NT2/D1 (cell line): Measurements from ENCODE around the gene PHOSPHO2.

Experiments used
- DNase-seq: peaks from one replicate; pipeline ENCODE4 v3.0.0-alpha.2; 2011; ENCODE audit warnings: low read depth, low spot score
- H3K27me3 ChIP-seq: 2 replicates; pipeline ENCODE4 v1.6.0; 2011; ENCODE audit warnings: mild to moderate bottlenecking; ENCODE audit not compliant: insufficient read length, insufficient read depth
- H3K36me3 ChIP-seq: 2 replicates; pipeline ENCODE4 v1.6.1; 2011; ENCODE audit warnings: mild to moderate bottlenecking, low read length, mixed read lengths; ENCODE audit not compliant: insufficient read depth, insufficient read length
- H3K4me1 ChIP-seq: 2 replicates; pipeline ENCODE4 v1.5.1; 2011; ENCODE audit not compliant: insufficient read depth, insufficient read length
- H3K4me3 ChIP-seq: 2 replicates; pipeline ENCODE4 v1.5.1; 2011; ENCODE audit warnings: low read depth; ENCODE audit not compliant: insufficient read length
- H3K9ac ChIP-seq: 2 replicates; pipeline ENCODE4 v1.6.0; 2011; ENCODE audit warnings: low read depth; ENCODE audit not compliant: insufficient read length
- H3K9me3 ChIP-seq: 2 replicates; pipeline ENCODE4 v1.5.1; 2011; ENCODE audit warnings: mild to moderate bottlenecking, low read length; ENCODE audit not compliant: insufficient read depth
- SUZ12 ChIP-seq: IDR thresholded peaks from 2 replicates; pipeline ENCODE4 v1.6.1; 2011; ENCODE audit not compliant: insufficient read length, insufficient read depth; ENCODE audit errors: extremely low read depth
- YY1 ChIP-seq: IDR thresholded peaks from 2 replicates; pipeline ENCODE4 v1.6.1; 2011; ENCODE audit not compliant: insufficient read length, insufficient read depth
- ZNF274 ChIP-seq: IDR thresholded peaks from 2 replicates; pipeline ENCODE4 v1.6.1; 2011; ENCODE audit warnings: mild to moderate bottlenecking, low read depth, low read length

The PHOSPHO2 gene

GRCh38 chr2:169732583-169733358 lies 38.5 kb downstream of the PHOSPHO2 start:
- Histone ChIP-seq H3K36me3 (peaks cover 19% of the 10 kb centered on the region), H3K9ac (peak overlapping the region; percentile 97), H3K27me3 (peaks cover 3% of the 10 kb centered on the region), H3K4me1 (peaks cover 8% of the 10 kb centered on the region), H3K4me3 (peak overlapping the region; percentile 77), H3K9me3 (peaks cover under 1% of the 10 kb centered on the region; the same call in 1 of the 2 replicates)
- no peak for DNase-seq
- no peak for TF ChIP-seq YY1
- TF ChIP-seq ZNF274: no peak
- no peak for TF ChIP-seq SUZ12

GRCh38 chr2:169734169-169734847 lies 40.0 kb downstream of the PHOSPHO2 start:
- H3K4me3 ChIP-seq: peak overlapping the region; percentile 77
- H3K9ac ChIP-seq: peak overlapping the region; percentile 97
- DNase-seq: no peak
- H3K27me3 ChIP-seq: peaks cover 3% of the 10 kb centered on the region
- H3K4me1 ChIP-seq: peaks cover 8% of the 10 kb centered on the region
- peaks cover 22% of the 10 kb centered on the region for H3K36me3 ChIP-seq
- peaks cover 9% of the 10 kb centered on the region; the same call in 1 of the 2 replicates for H3K9me3 ChIP-seq
- TF ChIP-seq YY1 (no peak), ZNF274 (no peak), SUZ12 (no peak)

GRCh38 chr2:169735623-169736022 lies 41.4 kb downstream of the PHOSPHO2 start:
- Histone ChIP-seq H3K36me3 (peaks cover 32% of the 10 kb centered on the region), H3K27me3 (peaks cover 3% of the 10 kb centered on the region), H3K9ac (peak overlapping the region; percentile 97), H3K4me3 (no peak overlapping the region), H3K4me1 (peaks cover 6% of the 10 kb centered on the region), H3K9me3 (peaks cover 9% of the 10 kb centered on the region; the same call in 1 of the 2 replicates)
- TF ChIP-seq YY1: no peak
- DNase-seq: no peak

- no peak for TF ChIP-seq SUZ12
- TF ChIP-seq YY1: no peak
- TF ChIP-seq ZNF274: no peak
- Histone ChIP-seq H3K9ac (peak overlapping the region; percentile 16), H3K36me3 (peaks cover 44% of the 10 kb centered on the region), H3K27me3 (peaks cover 3% of the 10 kb centered on the region), H3K4me3 (no peak overlapping the region), H3K4me1 (peaks cover 6% of the 10 kb centered on the region), H3K9me3 (peaks cover 9% of the 10 kb centered on the region; the same call in 1 of the 2 replicates)
- DNase-seq: no peak
These were observed 42.6 kb downstream of the PHOSPHO2 start for GRCh38 chr2:169736902-169737301.

GRCh38 chr2:169738566-169739229 lies 44.4 kb downstream of the PHOSPHO2 start:
- Histone ChIP-seq H3K4me1 (peaks cover 6% of the 10 kb centered on the region), H3K27me3 (no peaks in the 10 kb centered on the region), H3K9me3 (peaks cover 9% of the 10 kb centered on the region; the same call in 1 of the 2 replicates), H3K9ac (no peak overlapping the region), H3K4me3 (no peak overlapping the region), H3K36me3 (peaks cover 62% of the 10 kb centered on the region)
- no peak for DNase-seq
- TF ChIP-seq YY1 (no peak), SUZ12 (no peak), ZNF274 (no peak)

GRCh38 chr2:169739351-169739750 lies 45.1 kb downstream of the PHOSPHO2 start:
- DNase-seq: no peak
- no peak overlapping the region for H3K4me3 ChIP-seq
- H3K9me3 ChIP-seq: peaks cover 9% of the 10 kb centered on the region; the same call in 1 of the 2 replicates
- H3K9ac ChIP-seq: no peak overlapping the region
- H3K27me3 ChIP-seq: no peaks in the 10 kb centered on the region
- TF ChIP-seq SUZ12 (no peak), ZNF274 (no peak), YY1 (no peak)
- H3K36me3 ChIP-seq: peaks cover 66% of the 10 kb centered on the region
- peaks cover 6% of the 10 kb centered on the region for H3K4me1 ChIP-seq

GRCh38 chr2:169743549-169743948 lies 49.3 kb downstream of the PHOSPHO2 start:
- TF ChIP-seq ZNF274 (no peak), SUZ12 (no peak), YY1 (no peak)
- H3K36me3 ChIP-seq: peaks cover 74% of the 10 kb centered on the region

More at GRCh38 chr2:169743549-169743948, 49.3 kb downstream of the PHOSPHO2 start:
- Histone ChIP-seq H3K4me3 (no peak overlapping the region), H3K4me1 (no peaks in the 10 kb centered on the region), H3K27me3 (no peaks in the 10 kb centered on the region), H3K9ac (no peak overlapping the region), H3K9me3 (peaks cover under 1% of the 10 kb centered on the region; the same call in 1 of the 2 replicates)
- no peak for DNase-seq
